Caco-2 (cell line): ENCODE results near the gene SVIL. TPM values are rescaled to one million over a fixed set of nuclear protein-coding genes. Genes with fewer than 3 reads are reported as not detected.

Source experiments
- BruUV-seq: library from RNA; stranded (reverse); fragments of 400-500 nt; replicated peaks from 2 replicates; lab custom pipeline; 2021; lab: Mats Ljungman, UMichigan
- CTCF ChIA-PET: fragments of 300-600 bp; sonication (Branson Sonifier 250); formaldehyde crosslinking; loops from one replicate; lab custom pipeline; 2022; ENCODE audit warnings: antibody characterized with exemption; lab: Charles Lee
- POLR2A ChIA-PET: fragments of 300-600 bp; sonication (Branson Sonifier 250); formaldehyde crosslinking; loops from one replicate; lab custom pipeline; 2022; ENCODE audit warnings: antibody characterized with exemption; lab: Charles Lee
- DNase-seq, 2 experiments: peaks; one replicate each; pipeline versions ENCODE4 v3.0.0 to v3.0.0-alpha.2; 2020 to 2022
- H3K27me3 ChIP-seq: replicated peaks from 2 replicates; pipeline ENCODE4 v1.6.0; 2011; ENCODE audit warnings: low read length; ENCODE audit not compliant: control insufficient read depth, insufficient read depth
- H3K36me3 ChIP-seq: 2 replicates; pipeline ENCODE4 v1.5.1; 2011; ENCODE audit warnings: low read length; ENCODE audit not compliant: control insufficient read depth, insufficient read depth
- H3K4me1 ChIP-seq: fragments of 250-450 bp; sonication (Bioruptor Pico); 2 replicates; pipeline ENCODE4 v1.5.1; 2020; ENCODE audit warnings: mild to moderate bottlenecking
- H3K4me3 ChIP-seq: 2 replicates; pipeline ENCODE4 v1.5.1; 2011; ENCODE audit warnings: low read depth, mild to moderate bottlenecking, control low read depth, low read length
- H3K9me3 ChIP-seq: fragments of 250-450 bp; sonication (Bioruptor Pico); 2 replicates; pipeline ENCODE4 v1.5.1; 2020; ENCODE audit warnings: mild to moderate bottlenecking, moderate library complexity
- H3K27ac Mint-ChIP-seq: one replicate; pipeline ENCODE4 v1.8.0; 2022; ENCODE audit warnings: mixed read lengths; ENCODE audit not compliant: unreplicated experiment
- H3K27me3 Mint-ChIP-seq: one replicate; pipeline ENCODE4 v1.8.0; 2022; ENCODE audit warnings: mixed read lengths; ENCODE audit not compliant: insufficient read depth, unreplicated experiment
- H3K36me3 Mint-ChIP-seq: one replicate; pipeline ENCODE4 v1.8.0; 2022; ENCODE audit warnings: mild to moderate bottlenecking, mixed read lengths; ENCODE audit not compliant: insufficient read depth, unreplicated experiment
- H3K4me1 Mint-ChIP-seq: one replicate; pipeline ENCODE4 v1.8.0; 2022; ENCODE audit warnings: low read depth, mixed read lengths; ENCODE audit not compliant: unreplicated experiment
- H3K4me3 Mint-ChIP-seq: one replicate; pipeline ENCODE4 v1.8.0; 2022; ENCODE audit warnings: mild to moderate bottlenecking, moderate library complexity, mixed read lengths; ENCODE audit not compliant: unreplicated experiment
- H3K9me3 Mint-ChIP-seq: one replicate; pipeline ENCODE4 v1.8.0; 2022; ENCODE audit warnings: mixed read lengths; ENCODE audit not compliant: unreplicated experiment
- intact Hi-C: fragments of 100-400 bp; cut with micrococcal nuclease; formaldehyde crosslinking; loops from one replicate; pipeline ENCODE4 v1.10.0; 2022; ENCODE audit not compliant: unreplicated experiment
- total RNA-seq: library from RNA; stranded (reverse); gene quantifications from 2 replicates; pipeline ENCODE4 v1.2.3, GENCODE V29; 2022
- TF ChIP-seq, protein P1 (sequence below), 2 experiments: fragments of 200-600 bp in 1 of 2; IDR thresholded peaks; 1 replicate in 1 of 2; 2 replicates in 1 of 2; pipeline versions ENCODE4 v1.5.1 to v1.8.0; 2011 to 2022; ENCODE audit warnings: antibody characterized with exemption in 1 of 2, control low read depth in 1 of 2, inconsistent platforms in 1 of 2, low read depth in 1 of 2, low read length in 1 of 2, mild to moderate bottlenecking in 1 of 2, moderate library complexity in 1 of 2; ENCODE audit not compliant: insufficient read depth in 1 of 2, severe bottlenecking in 1 of 2, unreplicated experiment in 1 of 2

The SVIL gene
- total RNA-seq, 1 experiment from 2014 or later: 54.4 TPM

DNA sequence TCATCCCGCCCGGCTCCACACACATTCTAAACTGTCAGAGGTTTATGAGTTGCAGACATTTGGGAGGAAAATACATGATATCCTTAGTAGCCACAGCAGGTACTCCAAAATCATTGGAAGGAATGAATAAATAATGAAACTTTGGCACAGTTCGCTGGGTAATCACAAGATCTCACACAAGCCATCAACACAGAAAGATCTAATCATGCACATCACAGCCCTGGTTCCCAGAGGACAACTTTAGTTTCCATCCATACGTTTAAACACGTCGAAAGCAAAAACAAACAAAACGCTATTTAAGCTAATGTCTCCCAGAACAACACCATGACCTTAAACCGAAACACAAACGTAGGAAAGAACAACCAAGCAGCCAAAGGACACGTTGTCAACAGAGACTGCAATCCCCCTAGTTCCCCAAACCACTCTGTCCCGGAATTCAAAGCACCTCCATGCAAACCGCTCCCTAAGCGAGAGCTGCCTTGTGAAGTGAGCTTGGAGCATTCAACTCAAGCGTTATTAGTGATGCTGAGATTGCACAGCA, 12.3 kb downstream of the SVIL start:
- DNase-seq: no peak
- H3K27me3 ChIP-seq: no peaks in the 10 kb centered on the region
- no peaks in the 10 kb centered on the region for H3K27me3 Mint-ChIP-seq
- peaks cover 42% of the 10 kb centered on the region for H3K4me1 ChIP-seq
- H3K4me3 Mint-ChIP-seq: no peak overlapping the region
- peaks cover 5% of the 10 kb centered on the region for H3K36me3 Mint-ChIP-seq
- no peaks in the 10 kb centered on the region for H3K9me3 ChIP-seq
- H3K4me3 ChIP-seq: no peak overlapping the region
- H3K27ac Mint-ChIP-seq: peak overlapping the region; percentile 41
- BruUV-seq: no TSS peak
- ChIA-PET POLR2A (no interaction called here), CTCF (interaction anchor here (0.7 kb wide), 1 partner anchor 10 kb away, joined by 5 read pairs; no protein-coding TSS in a partner anchor)
- TF ChIP-seq, protein P1, sequence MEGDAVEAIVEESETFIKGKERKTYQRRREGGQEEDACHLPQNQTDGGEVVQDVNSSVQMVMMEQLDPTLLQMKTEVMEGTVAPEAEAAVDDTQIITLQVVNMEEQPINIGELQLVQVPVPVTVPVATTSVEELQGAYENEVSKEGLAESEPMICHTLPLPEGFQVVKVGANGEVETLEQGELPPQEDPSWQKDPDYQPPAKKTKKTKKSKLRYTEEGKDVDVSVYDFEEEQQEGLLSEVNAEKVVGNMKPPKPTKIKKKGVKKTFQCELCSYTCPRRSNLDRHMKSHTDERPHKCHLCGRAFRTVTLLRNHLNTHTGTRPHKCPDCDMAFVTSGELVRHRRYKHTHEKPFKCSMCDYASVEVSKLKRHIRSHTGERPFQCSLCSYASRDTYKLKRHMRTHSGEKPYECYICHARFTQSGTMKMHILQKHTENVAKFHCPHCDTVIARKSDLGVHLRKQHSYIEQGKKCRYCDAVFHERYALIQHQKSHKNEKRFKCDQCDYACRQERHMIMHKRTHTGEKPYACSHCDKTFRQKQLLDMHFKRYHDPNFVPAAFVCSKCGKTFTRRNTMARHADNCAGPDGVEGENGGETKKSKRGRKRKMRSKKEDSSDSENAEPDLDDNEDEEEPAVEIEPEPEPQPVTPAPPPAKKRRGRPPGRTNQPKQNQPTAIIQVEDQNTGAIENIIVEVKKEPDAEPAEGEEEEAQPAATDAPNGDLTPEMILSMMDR (IDR thresholded peaks at IDR 0.05; ENCODE audit: insufficient read depth in 1 of 2, low read depth in 1 of 2, low read length in 1 of 2, severe bottlenecking in 1 of 2, unreplicated experiment in 1 of 2): no peak
- intact Hi-C loops: no loop called here
- no peaks in the 10 kb centered on the region for H3K36me3 ChIP-seq
- peaks cover 44% of the 10 kb centered on the region for H3K4me1 Mint-ChIP-seq
- no peaks in the 10 kb centered on the region for H3K9me3 Mint-ChIP-seq

DNA sequence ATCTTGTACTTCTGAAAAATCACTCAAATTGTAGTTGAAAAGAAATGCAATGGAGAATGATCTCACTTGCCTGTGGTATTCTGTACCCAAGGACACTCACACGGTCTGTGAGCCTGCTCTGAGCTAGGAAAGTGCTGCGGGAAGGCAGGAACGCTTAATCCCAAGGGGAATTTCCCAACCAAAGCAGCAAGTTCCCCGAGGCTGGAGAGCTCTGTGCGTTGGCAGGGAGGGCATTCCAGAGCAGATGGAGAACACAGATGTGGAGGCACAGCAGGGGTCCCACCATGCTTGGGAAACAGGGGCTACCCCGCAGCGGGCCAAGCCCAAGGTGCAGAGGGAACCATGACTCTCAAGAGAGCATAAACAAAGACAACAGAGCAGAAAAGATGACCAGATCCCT, 13.6 kb downstream of the SVIL start:
- no TSS peak for BruUV-seq
- Histone ChIP-seq H3K4me1 (peaks cover 38% of the 10 kb centered on the region), H3K4me3 (no peak overlapping the region), H3K27me3 (no peaks in the 10 kb centered on the region), H3K9me3 (no peaks in the 10 kb centered on the region), H3K36me3 (no peaks in the 10 kb centered on the region)
- Mint-ChIP-seq H3K4me1 (peaks cover 44% of the 10 kb centered on the region), H3K4me3 (no peak overlapping the region), H3K36me3 (peaks cover 5% of the 10 kb centered on the region), H3K27me3 (no peaks in the 10 kb centered on the region), H3K9me3 (no peaks in the 10 kb centered on the region), H3K27ac (peak overlapping the region; percentile 45)
- DNase-seq: no peak
- TF ChIP-seq, protein P1 (IDR thresholded peaks at IDR 0.05; ENCODE audit: insufficient read depth in 1 of 2, low read depth in 1 of 2, low read length in 1 of 2, severe bottlenecking in 1 of 2, unreplicated experiment in 1 of 2): no peak
- intact Hi-C loops: no loop called here
- POLR2A ChIA-PET: no interaction called here
- CTCF ChIA-PET: no interaction called here

DNA sequence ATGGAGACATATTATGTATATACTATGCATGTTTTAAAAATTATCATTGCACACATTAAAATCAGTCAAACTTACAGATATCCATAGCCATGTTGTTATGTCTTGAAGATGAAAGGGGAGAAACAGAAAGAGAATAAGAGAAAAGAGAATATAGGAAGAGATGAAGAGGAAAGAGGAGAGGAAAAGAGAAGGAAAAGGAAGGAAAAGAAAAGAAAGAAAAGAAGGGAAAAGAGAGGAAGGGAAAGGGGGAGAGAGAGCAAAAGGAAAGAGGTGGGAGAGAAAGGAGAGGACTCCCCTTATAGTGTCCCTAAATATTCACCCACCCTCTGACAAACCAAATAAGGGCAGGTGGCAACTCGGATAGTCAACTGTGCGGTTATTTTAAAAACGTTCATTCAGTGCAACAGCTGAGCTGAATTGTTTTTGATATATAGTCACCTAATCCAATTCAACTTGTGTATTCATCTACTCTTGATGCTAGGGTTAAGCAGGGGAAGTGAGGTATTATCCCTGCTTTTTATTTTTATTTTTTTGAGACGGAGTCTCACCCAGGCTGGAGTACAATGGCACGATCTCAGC, 14.6 kb downstream of the SVIL start:
- Histone ChIP-seq H3K4me3 (no peak overlapping the region), H3K4me1 (peaks cover 38% of the 10 kb centered on the region), H3K27me3 (no peaks in the 10 kb centered on the region), H3K9me3 (no peaks in the 10 kb centered on the region), H3K36me3 (no peaks in the 10 kb centered on the region)
- TF ChIP-seq, protein P1 (IDR thresholded peaks at IDR 0.05; ENCODE audit: insufficient read depth in 1 of 2, low read depth in 1 of 2, low read length in 1 of 2, severe bottlenecking in 1 of 2, unreplicated experiment in 1 of 2): no peak
- no TSS peak for BruUV-seq
- Mint-ChIP-seq H3K36me3 (peaks cover 5% of the 10 kb centered on the region), H3K9me3 (no peaks in the 10 kb centered on the region), H3K27me3 (no peaks in the 10 kb centered on the region), H3K4me3 (no peak overlapping the region), H3K4me1 (peaks cover 44% of the 10 kb centered on the region), H3K27ac (no peak overlapping the region)
- no peak for DNase-seq
- intact Hi-C loops: no loop called here
- ChIA-PET POLR2A (no interaction called here), CTCF (no interaction called here)
